SK-N-SH treated with all-trans-retinoic acid at 6 μM for 48 hours (cell line): ENCODE results near the gene TGFBR3.

ENCODE experiments used
- ATAC-seq: fragments of 200-7000 bp; cut with Tn5 transposase; 3 replicates; pipeline ENCODE4 v1.9.1; 2020; ENCODE audit warnings: mild to moderate bottlenecking, moderate library complexity
- ARNTL ChIP-seq: fragments of 450-650 bp; formaldehyde crosslinking; IDR thresholded peaks from 2 replicates; pipeline ENCODE4 v1.5.0; 2020; ENCODE audit warnings: low read depth, mild to moderate bottlenecking, moderate library complexity, borderline replicate concordance
- BACH2 ChIP-seq: fragments of 250-450 bp; sonication (Bioruptor Pico); IDR thresholded peaks from 2 replicates; pipeline ENCODE4 v1.9.0; 2021; ENCODE audit warnings: mild to moderate bottlenecking, borderline replicate concordance
- CREB5 ChIP-seq: fragments of 250-450 bp; sonication (Bioruptor Pico); IDR thresholded peaks from 2 replicates; pipeline ENCODE4 v1.5.1; 2020; ENCODE audit warnings: low read depth, mild to moderate bottlenecking, moderate library complexity
- CSDC2 ChIP-seq: fragments of 250-450 bp; sonication (Bioruptor Pico); IDR thresholded peaks from 2 replicates; pipeline ENCODE4 v1.5.0; 2020; ENCODE audit warnings: mild to moderate bottlenecking, moderate library complexity
- CSRNP3 ChIP-seq: fragments of 250-450 bp; sonication (Bioruptor Pico); IDR thresholded peaks from 2 replicates; pipeline ENCODE4 v1.5.1; 2021; ENCODE audit warnings: mild to moderate bottlenecking, moderate library complexity
- ESRRG ChIP-seq: fragments of 250-450 bp; sonication (Bioruptor Pico); IDR thresholded peaks from 2 replicates; pipeline ENCODE4 v1.6.1; 2021; ENCODE audit warnings: mild to moderate bottlenecking
- GLIS3 ChIP-seq: fragments of 250-450 bp; sonication (Bioruptor Pico); IDR thresholded peaks from 2 replicates; pipeline ENCODE4 v1.5.0; 2020; ENCODE audit warnings: mild to moderate bottlenecking, moderate library complexity
- ISL1 ChIP-seq: fragments of 250-450 bp; sonication (Bioruptor Pico); IDR thresholded peaks from 2 replicates; pipeline ENCODE4 v2.1.2; 2022; ENCODE audit warnings: mild to moderate bottlenecking, moderate library complexity
- OSR1 ChIP-seq: fragments of 250-450 bp; sonication (Bioruptor Pico); IDR thresholded peaks from 2 replicates; pipeline ENCODE4 v1.8.0; 2022; ENCODE audit warnings: moderate library complexity, mild to moderate bottlenecking, inconsistent platforms
- PATZ1 ChIP-seq: fragments of 250-450 bp; sonication (Bioruptor Pico); IDR thresholded peaks from 2 replicates; pipeline ENCODE4 v1.8.0; 2020; ENCODE audit warnings: mild to moderate bottlenecking, moderate library complexity, borderline replicate concordance
- POU6F1 ChIP-seq: fragments of 250-450 bp; sonication (Bioruptor Pico); IDR thresholded peaks from 2 replicates; pipeline ENCODE4 v1.8.0; 2021; ENCODE audit warnings: low read depth, mild to moderate bottlenecking, moderate library complexity, borderline replicate concordance
- PPARA ChIP-seq: fragments of 250-450 bp; sonication (Bioruptor Pico); IDR thresholded peaks from 2 replicates; pipeline ENCODE4 v1.5.0; 2020; ENCODE audit warnings: mild to moderate bottlenecking, borderline replicate concordance
- RARB ChIP-seq: fragments of 250-450 bp; sonication (Bioruptor Pico); IDR thresholded peaks from 2 replicates; pipeline ENCODE4 v1.8.0; 2021; ENCODE audit warnings: mild to moderate bottlenecking, moderate library complexity
- SNAI2 ChIP-seq: fragments of 250-450 bp; sonication (Bioruptor Pico); IDR thresholded peaks from 2 replicates; pipeline ENCODE4 v1.5.0; 2020; ENCODE audit warnings: mild to moderate bottlenecking, moderate library complexity
- TOX ChIP-seq: fragments of 250-450 bp; sonication (Bioruptor Pico); IDR thresholded peaks from 2 replicates; pipeline ENCODE4 v1.8.0; 2021; ENCODE audit warnings: mild to moderate bottlenecking, moderate library complexity, borderline replicate concordance
- TSHZ2 ChIP-seq: fragments of 250-450 bp; sonication (Bioruptor Pico); IDR thresholded peaks from 2 replicates; pipeline ENCODE4 v1.5.0; 2020; ENCODE audit warnings: mild to moderate bottlenecking, moderate library complexity
- ZC3H10 ChIP-seq: fragments of 250-450 bp; sonication (Bioruptor Pico); IDR thresholded peaks from 2 replicates; pipeline ENCODE4 v1.5.1; 2021; ENCODE audit warnings: mild to moderate bottlenecking, moderate library complexity
- ZFP3 ChIP-seq: fragments of 250-450 bp; sonication (Bioruptor Pico); IDR thresholded peaks from 2 replicates; pipeline ENCODE4 v1.5.0; 2020; ENCODE audit warnings: mild to moderate bottlenecking, moderate library complexity
- ZFP30 ChIP-seq: fragments of 450-650 bp; formaldehyde crosslinking; IDR thresholded peaks from 2 replicates; pipeline ENCODE4 v1.5.0; 2022; ENCODE audit warnings: mild to moderate bottlenecking, moderate library complexity
- ZNF565 ChIP-seq: fragments of 450-650 bp; formaldehyde crosslinking; conservative IDR thresholded peaks from 2 replicates; pipeline ENCODE4 v1.5.0; 2020; ENCODE audit warnings: low read depth, mild to moderate bottlenecking, moderate library complexity
- ZNF70 ChIP-seq: fragments of 450-650 bp; formaldehyde crosslinking; IDR thresholded peaks from 2 replicates; pipeline ENCODE4 v1.5.0; 2020; ENCODE audit warnings: mild to moderate bottlenecking, moderate library complexity
- ZNF8 ChIP-seq: fragments of 450-650 bp; formaldehyde crosslinking; IDR thresholded peaks from 2 replicates; pipeline ENCODE4 v1.5.0; 2020; ENCODE audit warnings: mild to moderate bottlenecking, moderate library complexity

TGFBR3 gene

GRCh38 chr1:91793189-91793588 lies 92.8 kb downstream of the TGFBR3 start:
- ATAC-seq = no peak
- no peak for TF ChIP-seq ARNTL (CRISPR knock-in tag)
- TF ChIP-seq CREB5 = no peak
- TF ChIP-seq CSRNP3 (CRISPR knock-in tag) = no peak
- TF ChIP-seq SNAI2 (CRISPR knock-in tag) = no peak
- no peak for TF ChIP-seq ZNF565 (CRISPR knock-in tag)
- TF ChIP-seq ISL1 = no peak
- TF ChIP-seq PPARA (CRISPR knock-in tag) = no peak
- no peak for TF ChIP-seq ZFP3 (CRISPR knock-in tag)
- TF ChIP-seq TOX (CRISPR knock-in tag) = no peak
- no peak for TF ChIP-seq TSHZ2 (CRISPR knock-in tag)
- TF ChIP-seq BACH2 = no peak
- no peak for TF ChIP-seq RARB (CRISPR knock-in tag)
- TF ChIP-seq ESRRG (CRISPR knock-in tag) = no peak

GRCh38 chr1:91792489-91793071 lies 93.4 kb downstream of the TGFBR3 start:
- ATAC-seq = no peak
- TF ChIP-seq TSHZ2 (CRISPR knock-in tag) (no peak), ZNF70 (no peak), CSDC2 (CRISPR knock-in tag) (no peak), GLIS3 (CRISPR knock-in tag) (no peak), CSRNP3 (CRISPR knock-in tag) (no peak), SNAI2 (CRISPR knock-in tag) (no peak), ZNF8 (CRISPR knock-in tag) (no peak), ZC3H10 (CRISPR knock-in tag) (no peak), CREB5 (no peak), POU6F1 (no peak), ZNF565 (CRISPR knock-in tag) (no peak), BACH2 (no peak), ZFP30 (no peak), PPARA (CRISPR knock-in tag) (no peak), TOX (CRISPR knock-in tag) (no peak), ESRRG (CRISPR knock-in tag) (no peak), ZFP3 (CRISPR knock-in tag) (no peak), ARNTL (CRISPR knock-in tag) (no peak), OSR1 (CRISPR knock-in tag) (no peak), PATZ1 (CRISPR knock-in tag) (no peak)
- TF ChIP-seq, all 23 proteins: peak for 0
